Putamen (tissue), 1 donor: ENCODE data around the gene MPP1.

Experiments
- DNase-seq: peaks from one replicate; pipeline ENCODE4 v3.0.0-alpha.2; 2016; ENCODE audit warnings: low spot score

The MPP1 gene

GRCh38 chrX:154812341-154813101 is 7.2 kb upstream of the MPP1 start:
- DNase-seq, result no peak

DNA sequence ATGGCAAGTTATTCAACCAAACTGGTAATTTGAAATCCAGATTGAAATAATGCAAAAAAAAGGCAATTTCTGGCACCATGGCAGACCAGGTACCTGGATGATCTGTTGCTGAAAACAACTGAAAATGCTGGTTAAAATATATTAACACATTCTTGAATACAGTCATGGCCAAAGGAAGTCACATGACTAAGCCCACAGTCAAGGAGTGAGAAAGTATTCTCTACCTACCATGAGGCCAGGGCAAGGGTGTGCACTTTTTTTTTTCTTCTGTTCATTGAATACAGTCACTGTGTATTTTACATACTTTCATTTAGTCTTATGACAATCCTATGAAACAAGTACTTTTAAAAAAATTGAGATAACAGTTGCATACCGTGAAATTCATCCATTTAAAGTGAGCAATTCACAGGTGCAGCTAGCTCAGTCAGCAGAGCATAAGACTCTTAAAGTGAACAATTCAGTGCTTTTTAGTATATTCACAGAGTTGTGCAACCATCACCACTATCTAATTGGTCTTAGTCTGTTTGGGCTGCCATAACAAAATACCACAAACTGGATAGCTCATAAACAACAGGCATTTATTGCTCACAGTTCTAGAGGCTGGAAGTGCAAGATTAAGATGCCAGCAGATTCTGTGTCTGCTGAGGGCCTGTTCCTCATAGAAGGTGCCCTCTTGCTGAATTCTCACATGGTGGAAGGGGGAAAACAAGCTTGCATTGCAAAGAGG is 4.8 kb upstream of the MPP1 start:
- no peak for DNase-seq

- no peak for DNase-seq
These were observed 1.7 kb upstream of the MPP1 start for GRCh38 chrX:154806837-154807501.

DNA sequence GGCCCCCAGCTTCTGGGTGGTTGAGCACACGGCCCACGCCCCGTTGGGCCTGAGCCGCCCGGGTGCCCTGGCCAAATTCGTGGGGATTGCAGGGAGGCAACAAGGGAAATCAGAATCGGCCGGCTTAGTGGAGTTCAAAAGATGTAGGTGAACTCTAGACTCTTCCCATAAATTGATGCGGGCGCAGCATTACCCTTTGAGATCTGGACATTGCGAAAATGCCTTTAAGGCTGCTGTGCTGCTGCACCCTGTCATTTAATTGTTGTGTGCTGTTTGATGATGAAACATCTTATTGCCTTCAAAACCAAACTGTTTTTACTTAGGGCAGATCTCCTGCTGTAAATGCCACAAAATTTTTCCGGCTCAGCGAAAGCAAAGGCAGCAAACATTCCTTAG is 409 bp upstream of the MPP1 start:
- no peak for DNase-seq

DNA sequence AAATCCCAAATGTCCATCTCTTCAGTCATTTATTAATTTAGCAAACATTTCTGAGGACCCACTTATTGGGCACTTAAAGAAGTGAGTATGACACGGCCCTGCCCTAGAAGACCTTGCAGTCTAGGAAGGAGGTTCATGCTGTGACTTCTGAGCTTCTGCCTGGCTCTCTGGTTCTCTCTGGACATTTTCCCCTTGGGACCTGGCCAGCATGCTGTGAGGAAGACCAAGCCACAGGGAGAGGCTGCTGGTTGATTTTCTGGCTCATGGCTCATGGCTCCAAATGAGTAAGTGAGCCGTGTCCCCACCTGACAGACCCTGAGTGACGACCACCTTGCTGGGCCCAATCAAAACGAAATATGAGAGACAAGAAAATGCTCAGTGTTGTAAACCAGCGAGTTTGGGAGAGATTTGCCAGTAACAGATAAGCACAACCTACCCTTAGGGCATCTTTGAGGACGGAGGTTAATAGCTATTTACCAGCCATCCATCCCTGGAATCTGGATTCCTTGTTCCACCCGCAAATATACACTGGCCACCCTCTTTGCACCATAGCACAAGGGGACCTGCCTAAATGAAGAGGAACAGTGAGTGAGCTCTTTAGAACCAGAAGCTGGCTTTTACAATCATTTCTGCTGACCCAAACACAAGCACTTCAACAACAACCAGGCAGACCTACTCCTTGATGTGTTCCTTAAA is 876 bp downstream of the MPP1 start:
- DNase-seq, result no peak

GRCh38 chrX:154802947-154803346 is 2.3 kb downstream of the MPP1 start:
- DNase-seq, result no peak

- no peak for DNase-seq
These were observed 4.6 kb downstream of the MPP1 start for GRCh38 chrX:154800478-154801210.

DNA sequence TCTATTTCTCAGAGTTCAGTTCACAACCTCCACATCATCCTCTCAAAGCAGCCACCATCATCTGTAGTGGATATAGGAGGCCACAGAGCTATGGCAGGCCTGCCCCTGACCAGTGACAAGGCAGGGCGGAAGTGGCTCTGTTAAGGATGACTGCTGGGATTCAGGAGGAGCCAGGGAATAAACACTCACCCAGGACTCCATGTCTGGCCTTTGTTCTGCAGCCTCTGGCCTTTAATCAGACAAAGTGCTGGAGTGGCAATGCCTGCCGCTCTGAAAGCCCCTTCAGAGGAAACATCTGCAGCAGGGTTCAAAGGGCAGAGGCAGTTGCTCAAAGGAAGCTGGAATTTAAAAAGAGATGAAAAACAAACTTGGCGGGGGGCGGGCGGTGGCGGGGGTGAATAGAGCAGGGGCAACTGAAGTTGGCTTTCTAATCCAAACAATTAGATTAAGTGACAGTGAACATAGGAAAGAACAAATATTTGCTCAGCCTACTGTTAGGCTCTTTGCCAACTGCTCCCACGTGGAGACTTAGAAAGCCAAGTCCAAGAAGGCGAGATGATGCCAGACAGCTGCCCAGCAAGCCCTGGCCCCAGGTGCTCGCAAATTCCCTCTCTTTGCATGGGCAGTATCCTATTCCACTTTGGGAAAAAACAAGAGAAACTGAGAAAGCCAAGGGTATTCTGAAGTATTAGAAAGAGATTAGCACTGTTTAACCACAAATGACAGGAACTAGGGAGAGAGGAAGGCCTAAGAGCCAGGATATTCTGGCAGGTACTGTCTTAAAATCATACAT is 5.5 kb downstream of the MPP1 start:
- no peak for DNase-seq

DNA sequence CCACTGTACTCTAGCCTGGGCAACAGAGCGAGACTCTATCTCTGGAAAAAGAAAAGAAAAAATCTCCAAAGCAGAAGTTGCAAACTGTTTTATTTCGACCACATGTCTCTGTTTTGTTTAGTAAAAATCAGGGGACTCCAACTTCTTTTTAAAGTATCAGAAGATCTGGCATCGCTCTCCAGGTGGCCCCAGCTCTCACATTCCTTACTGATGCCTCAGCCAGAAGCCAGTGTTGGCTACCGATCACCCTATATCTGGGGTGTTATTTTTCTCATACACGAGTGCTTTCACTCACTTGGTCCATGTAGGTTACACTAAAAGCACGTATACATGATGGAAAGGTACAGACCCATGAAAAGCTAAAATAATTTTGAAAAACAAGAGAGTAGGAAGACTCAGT is 8.3 kb downstream of the MPP1 start:
- no peak for DNase-seq

- DNase-seq, result no peak
These were observed 10.3 kb downstream of the MPP1 start for GRCh38 chrX:154795016-154795415.

DNA sequence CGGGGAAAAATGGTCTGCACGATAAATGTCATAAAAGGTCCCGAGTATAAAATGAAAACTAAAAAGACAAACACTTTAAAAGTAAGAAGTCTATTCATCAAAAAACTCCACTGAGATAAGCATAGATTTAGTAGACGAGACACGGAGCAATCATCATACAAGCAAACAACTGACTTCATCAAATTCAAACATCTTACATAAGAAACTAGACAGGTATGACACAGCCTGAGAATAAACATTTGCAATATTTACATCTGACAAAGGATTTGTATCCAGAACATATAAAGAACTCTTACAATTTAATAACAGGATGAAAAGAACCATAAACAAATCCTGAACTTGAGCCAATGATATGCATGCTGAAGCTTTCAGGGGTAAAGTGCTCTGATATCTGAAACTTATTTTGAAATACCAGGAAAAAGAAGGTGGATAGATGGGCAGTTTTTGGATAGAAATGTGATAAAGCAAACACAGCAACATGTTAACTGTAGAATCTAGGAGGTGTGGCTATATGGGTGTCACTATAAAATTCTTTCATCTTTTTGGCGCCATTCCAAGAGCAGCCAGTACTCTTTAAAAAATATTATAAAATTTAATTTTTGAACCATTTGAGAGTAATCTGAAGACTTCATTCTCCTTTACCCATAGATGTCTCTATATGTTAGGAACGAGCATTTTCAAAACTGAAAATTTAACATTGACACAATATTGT is 12.0 kb downstream of the MPP1 start:
- no peak for DNase-seq

- no peak for DNase-seq
These were observed 13.3 kb downstream of the MPP1 start for GRCh38 chrX:154791939-154792338.

DNA sequence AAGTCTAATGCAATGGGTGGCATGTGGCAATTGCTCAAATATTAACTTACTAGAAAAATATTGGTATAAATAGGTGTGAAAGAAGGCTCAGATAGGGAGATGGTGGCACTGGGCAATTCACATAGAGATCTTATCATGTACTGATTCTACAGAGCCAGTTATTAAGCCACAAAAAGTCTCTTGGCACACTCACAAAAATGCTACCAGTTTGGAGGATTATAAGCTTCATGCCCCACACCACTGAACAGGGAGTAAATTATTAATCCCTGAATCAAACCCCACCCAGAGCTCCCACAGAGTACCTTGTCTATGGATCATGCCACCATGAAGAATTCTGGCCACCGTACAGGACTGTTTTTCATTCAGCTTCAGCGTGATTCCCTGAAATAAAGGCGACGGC is 13.8 kb downstream of the MPP1 start:
- DNase-seq, result no peak

DNA sequence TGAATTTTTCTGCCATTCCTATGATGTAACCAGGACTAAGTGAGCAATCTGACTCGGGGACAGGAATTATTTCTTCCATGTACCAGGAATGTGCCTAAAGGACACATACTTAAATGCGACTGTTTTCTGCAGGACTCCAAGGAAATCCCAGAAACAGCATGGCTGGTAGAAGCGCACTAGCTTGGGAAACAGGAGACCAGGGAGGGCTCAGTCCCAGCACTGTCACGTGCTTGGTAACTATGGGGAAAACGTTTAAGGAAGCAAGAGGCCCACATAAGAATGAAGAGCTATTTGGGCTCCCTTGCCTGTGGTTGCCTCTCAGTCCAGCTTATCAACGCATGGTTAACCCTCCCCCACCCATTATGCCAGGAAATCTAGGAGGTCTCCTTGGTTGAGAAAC is 19.6 kb downstream of the MPP1 start:
- DNase-seq, result no peak

DNA sequence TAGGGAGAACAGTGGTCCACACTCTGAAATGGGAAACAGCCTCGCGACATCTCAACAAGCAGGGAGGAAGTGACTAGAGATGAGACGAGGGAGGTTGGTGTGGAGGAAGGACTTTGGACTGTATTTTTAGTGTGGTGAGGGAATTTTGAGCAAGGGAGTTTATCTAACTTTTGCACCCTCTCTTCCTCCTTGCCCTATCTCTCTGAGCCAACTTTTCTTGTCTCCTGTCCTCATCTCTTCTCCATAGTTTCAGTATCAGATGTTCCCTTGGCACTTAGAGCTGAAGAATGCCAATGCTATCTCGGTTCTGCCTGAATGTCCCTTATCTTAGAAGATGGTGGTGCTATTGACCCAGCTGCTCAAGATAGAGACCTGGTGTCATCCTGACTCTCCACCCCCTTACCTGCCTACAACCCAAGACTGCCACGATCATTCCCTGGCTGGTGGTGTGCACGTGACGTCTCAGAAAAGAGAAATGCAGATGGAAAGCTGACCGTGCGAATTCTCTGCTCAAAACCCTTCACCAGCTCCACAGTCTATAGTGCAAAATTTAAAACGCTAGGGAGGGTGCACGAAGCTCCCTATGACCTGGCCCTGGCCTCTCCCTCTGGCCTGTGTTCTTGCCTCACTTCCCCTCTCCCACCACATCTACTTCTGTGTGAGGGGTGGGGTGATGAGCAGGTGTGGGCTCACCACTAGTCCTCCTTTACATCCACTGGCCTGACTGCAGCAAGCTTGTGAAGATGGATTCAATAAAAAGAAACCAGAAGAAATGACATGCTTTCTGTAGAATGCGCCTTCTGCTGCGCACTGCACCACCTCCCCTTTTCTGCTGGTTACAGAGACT is 20.9 kb downstream of the MPP1 start:
- no peak for DNase-seq

DNA sequence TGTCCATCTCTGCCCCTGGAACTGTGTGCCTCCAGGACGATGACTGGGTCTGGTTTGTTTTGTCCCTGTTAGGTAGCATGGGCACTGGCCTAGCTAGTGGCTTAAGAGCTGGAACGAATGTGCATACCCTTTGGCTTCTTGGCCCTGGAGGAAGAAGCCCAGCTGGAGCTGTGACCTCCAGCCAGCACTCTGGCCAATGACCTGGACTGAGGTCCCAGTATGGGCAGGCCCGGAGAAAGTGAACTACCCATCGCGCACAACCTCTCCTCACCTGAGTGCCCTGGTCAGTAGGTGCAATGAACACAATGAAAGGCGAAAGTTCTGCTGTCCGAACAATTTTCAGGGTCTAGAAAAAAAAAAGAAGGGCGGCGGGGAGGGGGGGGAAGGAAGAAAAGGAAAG is 24.3 kb downstream of the MPP1 start:
- DNase-seq, result no peak

DNA sequence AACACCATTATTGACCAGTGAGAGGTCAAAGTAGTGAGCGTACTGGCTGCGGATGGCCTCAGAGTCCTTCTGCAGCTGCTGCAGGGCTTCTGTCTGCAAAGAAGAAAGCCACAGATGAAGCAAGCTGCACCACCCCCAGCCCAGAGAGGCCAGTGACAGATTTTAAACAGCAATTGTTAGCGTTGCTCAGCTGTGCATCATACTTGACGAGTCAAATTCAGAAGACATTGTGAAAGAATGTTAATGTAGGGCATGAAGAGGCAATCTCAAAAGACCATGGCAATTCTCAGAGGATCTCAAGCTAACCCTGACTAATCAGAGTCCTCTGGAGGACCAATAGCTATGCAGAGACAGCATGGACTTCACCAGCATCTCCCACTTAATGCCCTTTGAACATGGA is 26.0 kb downstream of the MPP1 start:
- DNase-seq, result no peak

DNA sequence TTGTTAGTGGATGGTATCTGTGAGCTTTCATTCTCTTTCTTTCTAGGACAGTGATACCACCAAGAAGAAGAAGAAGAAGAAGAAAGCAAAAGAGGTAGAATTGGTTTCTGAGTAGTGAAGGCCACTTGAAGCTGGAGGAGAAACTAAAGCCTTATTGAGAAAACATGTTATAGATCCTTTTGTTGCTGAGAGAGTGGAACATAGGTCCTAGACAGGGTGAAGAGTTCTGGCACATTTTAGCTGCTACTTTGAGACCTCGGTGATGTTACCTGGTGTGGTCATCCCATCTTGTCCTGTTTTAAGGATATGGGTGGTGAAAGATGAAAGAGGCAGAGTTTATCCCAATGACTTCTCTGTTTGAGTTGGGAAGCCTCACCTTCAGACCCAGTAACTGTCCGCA is 28.5 kb downstream of the MPP1 start:
- no peak for DNase-seq
